ENCODE results near the gene NUCKS1. TPM values are rescaled to one million over a fixed set of nuclear protein-coding genes. Genes with fewer than 3 reads are reported as not detected.

The NUCKS1 gene
- total RNA-seq, 1 donor from 2014 or later, result 74.2 TPM

- DNase-seq (ENCODE audit: low read depth in 2 of 2), result no peak
Measured at GRCh38 chr1:205670611-205671430, 79.2 kb downstream of the NUCKS1 start.

GRCh38 chr1:205670150-205670446 is 79.9 kb downstream of the NUCKS1 start:
- no peak for DNase-seq (ENCODE audit: low read depth in 2 of 2)

- DNase-seq (ENCODE audit: low read depth in 2 of 2), result peak in 1 of 2 donors; percentile 47
Measured at GRCh38 chr1:205669341-205670149, 80.4 kb downstream of the NUCKS1 start.

- DNase-seq (ENCODE audit: low read depth in 2 of 2), result peak in 1 of 2 donors; percentile 22
Measured at GRCh38 chr1:205668951-205669340, 81.0 kb downstream of the NUCKS1 start.

- DNase-seq (ENCODE audit: low read depth in 2 of 2), result no peak
Measured at GRCh38 chr1:205667909-205668643, 81.9 kb downstream of the NUCKS1 start.

- DNase-seq (ENCODE audit: low read depth in 2 of 2), result no peak
Measured at GRCh38 chr1:205666372-205667166, 83.4 kb downstream of the NUCKS1 start.

- DNase-seq (ENCODE audit: low read depth in 2 of 2), result no peak
Measured at GRCh38 chr1:205665201-205666045, 84.6 kb downstream of the NUCKS1 start.

- peak; percentile 62 to 71 for DNase-seq (ENCODE audit: low read depth in 2 of 2)
Measured at GRCh38 chr1:205664399-205665017, 85.5 kb downstream of the NUCKS1 start.

- DNase-seq (ENCODE audit: low read depth in 2 of 2), result peak in 1 of 2 donors; percentile 85
Measured at GRCh38 chr1:205663286-205663936, 86.6 kb downstream of the NUCKS1 start.

Other genes with a start within 250 kb of the NUCKS1 start
- 0.20 and 0.44 TPM in 2 replicates for gene CDK18, start 245.5 kb downstream of the NUCKS1 start, total RNA-seq
- 26.4 and 27.0 TPM in 2 replicates for gene ELK4, start 118.2 kb downstream of the NUCKS1 start, total RNA-seq
- gene SLC45A3, start 69.7 kb downstream of the NUCKS1 start, total RNA-seq, result 20.3 and 64.7 TPM in 2 replicates
- gene RAB29, start 25.3 kb upstream of the NUCKS1 start, total RNA-seq, result 14.8 and 20.4 TPM in 2 replicates
- 6.8 and 20.0 TPM in 2 replicates for gene SLC41A1, start 63.0 kb upstream of the NUCKS1 start, total RNA-seq
- under 0.01 TPM in 1 of 2 replicates, not detected in the other for gene PM20D1, start 100.0 kb upstream of the NUCKS1 start, total RNA-seq
- not detected in 2 replicates for gene SLC26A9, start 193.3 kb upstream of the NUCKS1 start, total RNA-seq